HepG2 (cell line): ENCODE measurements around the gene NCAPG. TPM values are rescaled to one million over a fixed set of nuclear protein-coding genes. Genes with fewer than 3 reads are reported as not detected.

Experiments used
- ATAC-seq: fragments of 200-7000 bp; cut with Tn5 transposase; 3 replicates; pipeline ENCODE4 v1.9.1; 2020; ENCODE audit warnings: mild to moderate bottlenecking, moderate library complexity
- BruUV-seq: library from RNA; stranded (reverse); fragments of 400-500 nt; replicated peaks from 2 replicates; lab custom pipeline; 2021; lab: Mats Ljungman, UMichigan
- CTCF ChIA-PET: fragments of 300-600 bp; formaldehyde crosslinking; extraction: SDS; loops from one replicate; lab custom pipeline; 2021; ENCODE audit warnings: low total read pairs, inconsistent platforms, low intra/inter-chr PET ratio; lab: Yijun Ruan, JAX
- POLR2A ChIA-PET: fragments of 350-600 bp; sonication (Branson Sonifier 250); formaldehyde crosslinking; loops from one replicate; lab custom pipeline; 2020; ENCODE audit warnings: antibody characterized with exemption, inconsistent platforms; lab: Yijun Ruan, JAX
- DNase-seq: peaks from one replicate; pipeline ENCODE4 v3.0.0-alpha.2; 2015; ENCODE audit warnings: low spot score
- FAIRE-seq: peaks from 3 replicates; lab custom pipeline; 2011; peaks lifted over from hg19 to GRCh38; lab: Jason Lieb, UNC
- H2AFZ ChIP-seq: one replicate; pipeline ENCODE4 v1.6.1; 2011; ENCODE audit warnings: low read length, inconsistent platforms
- H3K27ac ChIP-seq: fragments of 300-600 bp; 3 replicates; pipeline ENCODE4 v1.8.0; 2011; ENCODE audit warnings: mixed run types, mild to moderate bottlenecking, mixed read lengths, low read length, inconsistent platforms; ENCODE audit not compliant: insufficient read depth; ENCODE audit errors: extremely low read length
- H3K27me3 ChIP-seq, 2 experiments: fragments of 200-600 bp in 1 of 2; 2 replicates in 1 of 2; 3 replicates in 1 of 2; pipeline versions ENCODE4 v1.6.0 to v1.8.0; 2011; ENCODE audit warnings: low read length in 2 of 2, mild to moderate bottlenecking in 2 of 2, moderate library complexity in 2 of 2, inconsistent platforms in 1 of 2; ENCODE audit not compliant: insufficient read depth in 2 of 2, control insufficient read depth in 1 of 2
- H3K36me3 ChIP-seq, 2 experiments: fragments of 200-600 bp in 1 of 2; replicated peaks in 1 of 2; 2 replicates in 1 of 2; 3 replicates in 1 of 2; pipeline versions ENCODE4 v1.5.1 to v1.8.0; 2011; ENCODE audit warnings: low read length in 2 of 2, inconsistent platforms in 1 of 2; ENCODE audit not compliant: insufficient read depth in 2 of 2, control insufficient read depth in 1 of 2
- H3K4me1 ChIP-seq: 2 replicates; pipeline ENCODE4 v1.5.1; 2012; ENCODE audit warnings: low read length, inconsistent platforms; ENCODE audit not compliant: insufficient read depth
- H3K4me2 ChIP-seq: 2 replicates; pipeline ENCODE4 v1.6.0; 2011; ENCODE audit warnings: low read depth, low read length, inconsistent platforms
- H3K4me3 ChIP-seq, 3 experiments: fragments of 200-600 bp in 1 of 3; sonication (generic), shearing (Covaris generic) in 1 of 3; replicated peaks in 1 of 3; 2 replicates each; pipeline ENCODE4 v1.5.1; 2011 to 2016; ENCODE audit warnings: low read length in 3 of 3, inconsistent platforms in 2 of 3, low read depth in 2 of 3, mild to moderate bottlenecking in 2 of 3, control low read depth in 1 of 3, mixed read lengths in 1 of 3; ENCODE audit not compliant: insufficient read depth in 1 of 3
- H3K79me2 ChIP-seq: one replicate; pipeline ENCODE4 v1.6.1; 2011; ENCODE audit warnings: low read length, inconsistent platforms; ENCODE audit not compliant: insufficient read depth
- H3K9ac ChIP-seq: 2 replicates; pipeline ENCODE4 v1.6.0; 2011; ENCODE audit warnings: mild to moderate bottlenecking, low read depth, low read length, inconsistent platforms; ENCODE audit not compliant: insufficient read depth
- H3K9me3 ChIP-seq: 2 replicates; pipeline ENCODE4 v1.5.1; 2012; ENCODE audit warnings: mild to moderate bottlenecking, low read length
- H4K20me1 ChIP-seq: 2 replicates; pipeline ENCODE4 v1.6.0; 2011; ENCODE audit warnings: inconsistent platforms, mild to moderate bottlenecking, low read length, moderate library complexity; ENCODE audit not compliant: insufficient read depth
- FOSL1 ChIP-seq: sonication (generic); formaldehyde crosslinking; IDR thresholded peaks from 2 replicates; pipeline ENCODE4 v1.9.0; 2021; ENCODE audit warnings: missing genetic modification reagents, borderline replicate concordance
- KIAA2018 ChIP-seq: sonication (generic); formaldehyde crosslinking; IDR thresholded peaks from 2 replicates; pipeline ENCODE4 v1.5.0; 2020; ENCODE audit warnings: mild to moderate bottlenecking, missing genetic modification reagents, borderline replicate concordance
- RNF2 ChIP-seq: fragments of 450-650 bp; conservative IDR thresholded peaks from 2 replicates; pipeline ENCODE4 v1.6.1; 2016; ENCODE audit warnings: low read depth
- ZNF143 ChIP-seq: sonication (generic); formaldehyde crosslinking; IDR thresholded peaks from 2 replicates; pipeline ENCODE4 v1.4.0; 2020; ENCODE audit warnings: missing genetic modification reagents
- ZNF839 ChIP-seq: sonication (generic); formaldehyde crosslinking; IDR thresholded peaks from 2 replicates; pipeline ENCODE4 v1.4.0; 2020; ENCODE audit warnings: missing genetic modification reagents, mild to moderate bottlenecking, borderline replicate concordance
- ZXDC ChIP-seq: sonication (generic); formaldehyde crosslinking; IDR thresholded peaks from 2 replicates; pipeline ENCODE4 v1.5.0; 2020; ENCODE audit warnings: mild to moderate bottlenecking, missing genetic modification reagents
- WGBS: methylation state at CpG from one replicate; pipeline ENCODE4 v1.1.6; 2017; ENCODE audit warnings: low lambda C conversion rate; 5-methylcytosine and 5-hydroxymethylcytosine counted together
- in situ Hi-C: cut with HindIII; loops from 2 replicates; pipeline ENCODE4 v1.10.0; 2017; ENCODE audit warnings: low pct_unique_long_range_greater_than_20kb; ENCODE audit not compliant: extremely low pct_ligation_motif_present
- intact Hi-C: fragments of 100-400 bp; cut with micrococcal nuclease; formaldehyde crosslinking; loops from one replicate; pipeline ENCODE4 v1.10.0; 2022; ENCODE audit not compliant: unreplicated experiment
- polyA plus RNA-seq, 8 experiments: library from polyadenylated mRNA; depleted of rRNA in 3 of 8; stranded (reverse) in 7 of 8; unstranded in 1 of 8; fragments of >200 nt; fragmentation: Illumina TruSeq in 4 of 8; extraction: Trizol in 4 of 8; gene quantifications; 2 replicates each; pipeline versions ENCODE4 v1.2.1 to v1.2.3, GENCODE V29; 2011 to 2016; ENCODE audit warnings: low read depth in 4 of 8, missing spikeins in 1 of 8, mixed read lengths in 1 of 8; ENCODE audit not compliant: insufficient read depth in 1 of 8
- total RNA-seq, 5 experiments: library from RNA; depleted of rRNA; stranded (reverse); fragments of >200 nt; fragmentation: Illumina TruSeq; extraction: Trizol; gene quantifications; 2 replicates each; pipeline ENCODE4 v1.2.3, GENCODE V29; 2016; ENCODE audit warnings: low read depth in 1 of 5

Gene NCAPG
- total and polyA plus RNA-seq, 2 of the 13 experiments (the other 11 are each of a cell fraction or from before 2014, with no cell fraction given) = 14.8 to 61.9 TPM

GRCh38 chr4:17816142-17816541, 5.4 kb downstream of the NCAPG start:
- Histone ChIP-seq H3K79me2 (peaks cover 46% of the 10 kb centered on the region), H3K4me3 (no peak overlapping the region), H3K36me3 (peaks cover 2 to 28% of the 10 kb centered on the region in 2 experiments; a peak in 3 of 5 replicates), H4K20me1 (no peaks in the 10 kb centered on the region), H3K9ac (no peak overlapping the region), H3K27ac (no peak overlapping the region), H3K4me1 (peaks cover 18% of the 10 kb centered on the region), H3K4me2 (no peak overlapping the region), H2AFZ (no peak overlapping the region), H3K9me3 (no peaks in the 10 kb centered on the region), H3K27me3 (no peaks in the 10 kb centered on the region; a peak in 2 of 5 replicates)
- WGBS = 97% methylated on average over 11 of the region's 12 CpGs
- ATAC-seq (no peak), DNase-seq (no peak), FAIRE-seq (no peak)
- TF ChIP-seq FOSL1 (CRISPR knock-in tag) = no peak
- no peak for TF ChIP-seq ZXDC
- no peak for TF ChIP-seq ZNF839
- TF ChIP-seq KIAA2018 (CRISPR knock-in tag) = no peak
- no peak for TF ChIP-seq ZNF143 (CRISPR knock-in tag)
- TF ChIP-seq RNF2 = no peak
- ChIA-PET POLR2A (no interaction called here), CTCF (no interaction called here)
- BruUV-seq = no TSS peak
- intact Hi-C loops = no loop called here
- in situ Hi-C loops = loop anchor here (5.0 to 10.0 kb wide), 3 partner anchors 209 to 776 kb away; partner anchors contain the start of gene LCORL
